Measurements from ENCODE around the gene TLE1.
"Not testable (repeated sequence)": the region's sequence is repeated elsewhere in the genome, so short reads cannot be mapped to it uniquely, and the experiment has no call there.

The TLE1 gene

GRCh38 chr9:81610740-81611107, 78.6 kb downstream of the TLE1 start:
- Histone ChIP-seq H3K4me3 (ENCODE audit: low read depth, low read length) (no peak overlapping the region), H3K36me3 (peaks cover 11% of the 10 kb centered on the region), H3K27me3 (no peaks in the 10 kb centered on the region), H3K4me1 (peaks cover 11% of the 10 kb centered on the region), H3K9me3 (no peaks in the 10 kb centered on the region)
- TF ChIP-seq, protein P1, sequence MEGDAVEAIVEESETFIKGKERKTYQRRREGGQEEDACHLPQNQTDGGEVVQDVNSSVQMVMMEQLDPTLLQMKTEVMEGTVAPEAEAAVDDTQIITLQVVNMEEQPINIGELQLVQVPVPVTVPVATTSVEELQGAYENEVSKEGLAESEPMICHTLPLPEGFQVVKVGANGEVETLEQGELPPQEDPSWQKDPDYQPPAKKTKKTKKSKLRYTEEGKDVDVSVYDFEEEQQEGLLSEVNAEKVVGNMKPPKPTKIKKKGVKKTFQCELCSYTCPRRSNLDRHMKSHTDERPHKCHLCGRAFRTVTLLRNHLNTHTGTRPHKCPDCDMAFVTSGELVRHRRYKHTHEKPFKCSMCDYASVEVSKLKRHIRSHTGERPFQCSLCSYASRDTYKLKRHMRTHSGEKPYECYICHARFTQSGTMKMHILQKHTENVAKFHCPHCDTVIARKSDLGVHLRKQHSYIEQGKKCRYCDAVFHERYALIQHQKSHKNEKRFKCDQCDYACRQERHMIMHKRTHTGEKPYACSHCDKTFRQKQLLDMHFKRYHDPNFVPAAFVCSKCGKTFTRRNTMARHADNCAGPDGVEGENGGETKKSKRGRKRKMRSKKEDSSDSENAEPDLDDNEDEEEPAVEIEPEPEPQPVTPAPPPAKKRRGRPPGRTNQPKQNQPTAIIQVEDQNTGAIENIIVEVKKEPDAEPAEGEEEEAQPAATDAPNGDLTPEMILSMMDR (IDR thresholded peaks at IDR 0.05; ENCODE audit: low read depth, low read length): no peak
- DNase-seq: no peak

DNA sequence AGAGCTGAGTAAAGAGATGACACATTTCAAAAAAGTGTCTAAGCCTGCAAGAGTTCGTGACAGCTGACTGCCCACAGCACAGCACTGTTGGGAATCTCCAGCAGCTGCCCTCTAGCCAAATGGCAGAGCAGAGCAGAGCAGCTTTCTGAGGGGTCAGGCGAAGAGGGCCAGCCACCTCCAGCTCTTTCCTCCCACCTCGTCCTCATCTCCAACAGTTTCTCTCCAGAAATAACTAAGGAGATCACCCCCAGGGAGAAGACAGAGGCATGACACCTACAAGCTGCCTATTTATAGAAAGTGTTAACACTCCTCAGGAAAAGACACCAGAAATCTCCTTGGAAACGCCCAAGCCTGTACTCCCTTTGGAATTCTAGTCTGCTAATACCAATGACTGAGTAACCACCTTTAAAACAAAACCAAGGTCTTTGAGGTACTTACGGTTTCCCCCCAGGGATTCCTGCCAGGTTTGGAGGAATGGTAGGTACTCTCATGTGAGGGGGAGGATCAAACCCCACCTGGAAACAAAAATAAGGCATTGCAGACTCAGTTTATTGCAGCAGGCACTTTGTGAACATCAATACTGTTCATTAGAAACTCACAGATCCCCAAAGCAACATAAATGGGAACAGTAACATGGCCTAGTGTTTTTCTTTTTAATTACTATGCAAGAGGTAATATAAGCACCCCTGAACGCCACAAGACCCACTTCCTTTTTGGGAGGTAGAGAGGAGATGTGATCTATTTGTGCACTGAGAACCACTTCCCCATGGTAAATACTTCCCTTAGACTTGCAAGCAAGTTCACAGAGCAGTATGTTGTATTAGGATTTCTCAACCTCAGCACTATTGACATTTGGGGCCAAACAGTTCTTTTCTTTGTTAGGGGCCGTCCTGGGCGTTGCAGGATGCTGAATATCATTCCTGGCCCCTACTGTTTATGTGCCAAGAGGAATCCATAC, 79.3 kb downstream of the TLE1 start:
- no peaks in the 10 kb centered on the region for H3K9me3 ChIP-seq
- peaks cover 11% of the 10 kb centered on the region for H3K4me1 ChIP-seq
- peaks cover 11% of the 10 kb centered on the region for H3K36me3 ChIP-seq
- no peak for DNase-seq
- H3K4me3 ChIP-seq (ENCODE audit: low read depth, low read length): no peak overlapping the region
- no peaks in the 10 kb centered on the region for H3K27me3 ChIP-seq
- TF ChIP-seq, protein P1 (IDR thresholded peaks at IDR 0.05; ENCODE audit: low read depth, low read length): no peak

- H3K4me3 ChIP-seq (ENCODE audit: low read depth, low read length): no peak overlapping the region
- H3K4me1 ChIP-seq: peaks cover 8% of the 10 kb centered on the region
- TF ChIP-seq, protein P1 (IDR thresholded peaks at IDR 0.05; ENCODE audit: low read depth, low read length): no peak
- no peak for DNase-seq
- H3K36me3 ChIP-seq: peaks cover 8% of the 10 kb centered on the region
- no peaks in the 10 kb centered on the region for H3K9me3 ChIP-seq
- no peaks in the 10 kb centered on the region for H3K27me3 ChIP-seq
These were observed 81.1 kb downstream of the TLE1 start for GRCh38 chr9:81608289-81608657.

GRCh38 chr9:81607593-81608288, 81.6 kb downstream of the TLE1 start:
- TF ChIP-seq, protein P1 (IDR thresholded peaks at IDR 0.05; ENCODE audit: low read depth, low read length): no peak
- Histone ChIP-seq H3K4me3 (ENCODE audit: low read depth, low read length) (no peak overlapping the region), H3K4me1 (peaks cover 3% of the 10 kb centered on the region; the same call in 1 of the 2 replicates), H3K36me3 (peaks cover 6% of the 10 kb centered on the region), H3K27me3 (no peaks in the 10 kb centered on the region), H3K9me3 (no peaks in the 10 kb centered on the region)
- DNase-seq: no peak

- not testable (repeated sequence) for H3K27me3 ChIP-seq; H3K36me3 ChIP-seq; H3K4me3 ChIP-seq (ENCODE audit: low read depth, low read length); H3K4me1 ChIP-seq; H3K9me3 ChIP-seq; DNase-seq
These were observed 83.1 kb downstream of the TLE1 start for GRCh38 chr9:81606261-81606660.

GRCh38 chr9:81605170-81605670, 84.1 kb downstream of the TLE1 start:
- no peak for DNase-seq
- H3K27me3 ChIP-seq: no peaks in the 10 kb centered on the region
- no peak overlapping the region for H3K4me3 ChIP-seq (ENCODE audit: low read depth, low read length)
- peaks cover 6% of the 10 kb centered on the region for H3K36me3 ChIP-seq
- H3K9me3 ChIP-seq: no peaks in the 10 kb centered on the region
- TF ChIP-seq, protein P1 (IDR thresholded peaks at IDR 0.05; ENCODE audit: low read depth, low read length): no peak
- peaks cover 3% of the 10 kb centered on the region; the same call in 1 of the 2 replicates for H3K4me1 ChIP-seq
